Activated CD8-positive, alpha-beta memory T cell treated with anti-CD3 and anti-CD28 coated beads for 1 hour (primary cell): ENCODE data around the gene INTS4.
"Not testable (repeated sequence)": the region's sequence is repeated elsewhere in the genome, so short reads cannot be mapped to it uniquely, and the experiment has no call there.

ENCODE experiments used
- DNase-seq, 2 donors: peaks; one replicate each; pipeline ENCODE4 v3.0.0-alpha.2; 2020; ENCODE audit warnings: low read depth in 1 of 2; ENCODE audit errors: extremely low read depth in 1 of 2

INTS4 gene

GRCh38 chr11:77883775-77884174, 110.7 kb downstream of the INTS4 start:
- DNase-seq = no peak

GRCh38 chr11:77882396-77882795, 112.1 kb downstream of the INTS4 start:
- DNase-seq = no peak

- no peak for DNase-seq
Observed at GRCh38 chr11:77879218-77879617, 115.2 kb downstream of the INTS4 start.

- not testable (repeated sequence) for DNase-seq
Observed at GRCh38 chr11:77878247-77878646, 116.2 kb downstream of the INTS4 start.

- no peak for DNase-seq
Observed at GRCh38 chr11:77876045-77876444, 118.4 kb downstream of the INTS4 start.

- DNase-seq = no peak
Observed at GRCh38 chr11:77874206-77874605, 120.3 kb downstream of the INTS4 start.

- no peak for DNase-seq
Observed at GRCh38 chr11:77873345-77873744, 121.1 kb downstream of the INTS4 start.

- DNase-seq = no peak
Observed at GRCh38 chr11:77871855-77872254, 122.6 kb downstream of the INTS4 start.

- no peak for DNase-seq
Observed at GRCh38 chr11:77868744-77869143, 125.7 kb downstream of the INTS4 start.

GRCh38 chr11:77866336-77866735, 128.1 kb downstream of the INTS4 start:
- DNase-seq = no peak

- no peak for DNase-seq
Observed at GRCh38 chr11:77865805-77866204, 128.7 kb downstream of the INTS4 start.

GRCh38 chr11:77861444-77861843, 133.0 kb downstream of the INTS4 start:
- not testable (repeated sequence) for DNase-seq

GRCh38 chr11:77857906-77858457, 136.5 kb downstream of the INTS4 start:
- not testable (repeated sequence) for DNase-seq

- DNase-seq = no peak
Observed at GRCh38 chr11:77854838-77855237, 139.6 kb downstream of the INTS4 start.

GRCh38 chr11:77851503-77851902, 143.0 kb downstream of the INTS4 start:
- no peak for DNase-seq

GRCh38 chr11:77843700-77844099, 150.8 kb downstream of the INTS4 start:
- not testable (repeated sequence) for DNase-seq

- no peak for DNase-seq
Observed at GRCh38 chr11:77842441-77843121, 151.9 kb downstream of the INTS4 start.

- DNase-seq = no peak
Observed at GRCh38 chr11:77833302-77833701, 161.2 kb downstream of the INTS4 start.

- DNase-seq = no peak
Observed at GRCh38 chr11:77828926-77829325, 165.5 kb downstream of the INTS4 start.
